H1 (cell line): ENCODE results near the gene RAP1GDS1. TPM values are rescaled to one million over a fixed set of nuclear protein-coding genes. Genes with fewer than 3 reads are reported as not detected.

Source experiments
- CTCF ChIA-PET: fragments of 300-600 bp; sonication (Branson Sonifier 250); formaldehyde crosslinking; loops from one replicate; lab custom pipeline; 2021; ENCODE audit not compliant: partially characterized antibody; lab: Charles Lee
- POLR2A ChIA-PET: fragments of 300-600 bp; sonication (Branson Sonifier 250); formaldehyde crosslinking; loops from one replicate; lab custom pipeline; 2021; ENCODE audit warnings: inconsistent platforms; ENCODE audit not compliant: partially characterized antibody; lab: Charles Lee
- DNase-seq, 2 experiments: peaks; one replicate each; pipeline versions ENCODE4 v3.0.0 to v3.0.0-alpha.2; 2010 to 2022; ENCODE audit warnings: low spot score in 2 of 2, low read depth in 1 of 2, mixed read lengths in 1 of 2
- FAIRE-seq: peaks from 2 replicates; lab custom pipeline; 2011; peaks lifted over from hg19 to GRCh38; lab: Jason Lieb, UNC
- H2AFZ ChIP-seq: 2 replicates; pipeline ENCODE4 v1.8.1; 2012; ENCODE audit warnings: low read length, inconsistent platforms
- H2AK5ac ChIP-seq: 2 replicates; pipeline ENCODE4 v1.6.1; 2013; ENCODE audit warnings: low read depth, low read length
- H2BK120ac ChIP-seq: replicated peaks from 2 replicates; pipeline ENCODE3; 2013; ENCODE audit warnings: low read depth, low read length, inconsistent platforms
- H2BK12ac ChIP-seq: 2 replicates; pipeline ENCODE4 v1.6.1; 2013; ENCODE audit warnings: low read depth, low read length
- H2BK15ac ChIP-seq: 2 replicates; pipeline ENCODE4 v1.6.1; 2013; ENCODE audit warnings: low read length
- H2BK20ac ChIP-seq: 2 replicates; pipeline ENCODE4 v1.6.1; 2013; ENCODE audit warnings: low read length
- H2BK5ac ChIP-seq: 2 replicates; pipeline ENCODE4 v1.6.1; 2013; ENCODE audit warnings: low read depth, low read length
- H3K14ac ChIP-seq: 2 replicates; pipeline ENCODE4 v1.6.1; 2013; ENCODE audit warnings: inconsistent platforms; ENCODE audit not compliant: insufficient read length
- H3K18ac ChIP-seq: 2 replicates; pipeline ENCODE4 v1.6.1; 2013; ENCODE audit warnings: low read length; ENCODE audit errors: extremely low read depth
- H3K23ac ChIP-seq: 2 replicates; pipeline ENCODE4 v1.6.1; 2013; ENCODE audit warnings: inconsistent platforms; ENCODE audit not compliant: insufficient read length
- H3K23me2 ChIP-seq: 2 replicates; pipeline ENCODE4 v1.6.1; 2013; ENCODE audit warnings: low read depth, low read length
- H3K27ac ChIP-seq: 2 replicates; pipeline ENCODE4 v1.6.1; 2011; ENCODE audit warnings: low read depth, low read length, inconsistent platforms
- H3K27me3 ChIP-seq, 4 experiments: replicated peaks in 1 of 4; 1 replicate in 1 of 4; 2 replicates in 3 of 4; pipeline versions ENCODE4 v1.6.1 to v1.8.1; 2011 to 2013; ENCODE audit warnings: low read length in 3 of 4, mild to moderate bottlenecking in 3 of 4, inconsistent platforms in 2 of 4, mixed read lengths in 2 of 4, moderate library complexity in 1 of 4; ENCODE audit not compliant: control insufficient read depth in 3 of 4, insufficient read depth in 3 of 4; ENCODE audit errors: extremely low read depth in 1 of 4
- H3K36me3 ChIP-seq, 4 experiments: 2 replicates each; pipeline versions ENCODE4 v1.6.1 to v1.8.1; 2011 to 2013; ENCODE audit warnings: mild to moderate bottlenecking in 4 of 4, low read length in 3 of 4, moderate library complexity in 2 of 4, control low read depth in 1 of 4, inconsistent platforms in 1 of 4; ENCODE audit not compliant: insufficient read depth in 4 of 4, control insufficient read depth in 2 of 4
- H3K4ac ChIP-seq: replicated peaks from 2 replicates; pipeline ENCODE3; 2013; ENCODE audit warnings: low read length, low read depth, mixed read lengths, inconsistent platforms; ENCODE audit not compliant: insufficient read length
- H3K4me1 ChIP-seq, 4 experiments: replicated peaks in 1 of 4; 1 replicate in 1 of 4; 2 replicates in 3 of 4; pipeline versions ENCODE4 v1.6.1 to v1.8.1; 2011 to 2013; ENCODE audit warnings: low read length in 3 of 4, inconsistent platforms in 2 of 4, mixed read lengths in 1 of 4; ENCODE audit not compliant: insufficient read depth in 4 of 4, control insufficient read depth in 3 of 4
- H3K4me2 ChIP-seq, 2 experiments: 2 replicates each; pipeline versions ENCODE4 v1.6.1 to v1.8.1; 2011 to 2013; ENCODE audit warnings: low read depth in 2 of 2, low read length in 2 of 2, control low read depth in 1 of 2, inconsistent platforms in 1 of 2, mild to moderate bottlenecking in 1 of 2; ENCODE audit not compliant: insufficient read depth in 1 of 2
- H3K4me3 ChIP-seq, 4 experiments: fragments of 200-600, 300-600 bp in 1 of 4; sonication (generic), shearing (Covaris generic), sonication (Bioruptor Twin) in 1 of 4; 2 replicates each; pipeline versions ENCODE4 v1.5.1 to v1.8.1; 2011 to 2016; ENCODE audit warnings: low read length in 4 of 4, low read depth in 3 of 4, control low read depth in 2 of 4, inconsistent platforms in 2 of 4, mild to moderate bottlenecking in 2 of 4, mixed read lengths in 1 of 4, moderate library complexity in 1 of 4; ENCODE audit not compliant: insufficient read depth in 2 of 4; ENCODE audit errors: extremely low read depth in 1 of 4
- H3K56ac ChIP-seq: replicated peaks from 2 replicates; pipeline ENCODE3; 2013; ENCODE audit warnings: low read depth, mild to moderate bottlenecking, mixed read lengths, low read length, inconsistent platforms; ENCODE audit not compliant: insufficient read length
- H3K79me1 ChIP-seq: 2 replicates; pipeline ENCODE4 v1.6.1; 2013; ENCODE audit warnings: low read depth, low read length, control low read depth
- H3K79me2 ChIP-seq, 2 experiments: 2 replicates each; pipeline versions ENCODE4 v1.6.1 to v1.8.1; 2012 to 2013; ENCODE audit warnings: low read length in 2 of 2, mild to moderate bottlenecking in 2 of 2, inconsistent platforms in 1 of 2; ENCODE audit not compliant: insufficient read depth in 2 of 2, control insufficient read depth in 1 of 2
- H3K9ac ChIP-seq, 4 experiments: replicated peaks in 1 of 4; 1 replicate in 1 of 4; 2 replicates in 3 of 4; pipeline versions ENCODE4 v1.6.1 to v1.8.1; 2011 to 2013; ENCODE audit warnings: low read depth in 3 of 4, low read length in 3 of 4, control low read depth in 2 of 4, mild to moderate bottlenecking in 2 of 4, moderate library complexity in 2 of 4, inconsistent platforms in 1 of 4; ENCODE audit errors: extremely low read depth in 1 of 4
- H3K9me3 ChIP-seq, 2 experiments: 2 replicates each; pipeline versions ENCODE4 v1.6.1 to v1.8.1; 2012 to 2013; ENCODE audit warnings: mild to moderate bottlenecking in 2 of 2, moderate library complexity in 2 of 2, control low read depth in 1 of 2, inconsistent platforms in 1 of 2, low read depth in 1 of 2, low read length in 1 of 2, mixed read lengths in 1 of 2; ENCODE audit not compliant: insufficient read depth in 2 of 2
- H4K20me1 ChIP-seq, 2 experiments: replicated peaks in 1 of 2; 2 replicates each; pipeline versions ENCODE3 to v1.8.1; 2011 to 2013; ENCODE audit warnings: inconsistent platforms in 2 of 2, low read length in 2 of 2, mild to moderate bottlenecking in 1 of 2; ENCODE audit not compliant: insufficient read depth in 2 of 2, control insufficient read depth in 1 of 2
- H4K5ac ChIP-seq: 2 replicates; pipeline ENCODE4 v1.6.1; 2013; ENCODE audit warnings: low read length, low read depth, mixed read lengths, inconsistent platforms; ENCODE audit not compliant: insufficient read length
- H4K8ac ChIP-seq: 2 replicates; pipeline ENCODE4 v1.8.0; 2013; ENCODE audit warnings: mild to moderate bottlenecking, moderate library complexity, low read length, inconsistent platforms; ENCODE audit not compliant: insufficient read depth; ENCODE audit errors: extremely low read depth
- H4K91ac ChIP-seq: replicated peaks from 2 replicates; pipeline ENCODE3; 2013; ENCODE audit warnings: low read length, mixed read lengths, inconsistent platforms; ENCODE audit not compliant: insufficient read length
- BCL11A ChIP-seq, 2 experiments: IDR thresholded peaks; one replicate each; pipeline ENCODE4 v1.6.1; 2011; ENCODE audit warnings: low read depth in 2 of 2, low read length in 2 of 2, mild to moderate bottlenecking in 2 of 2
- CTBP2 ChIP-seq: IDR thresholded peaks from 2 replicates; pipeline ENCODE4 v1.7.0; 2011; ENCODE audit warnings: borderline replicate concordance, mild to moderate bottlenecking, moderate library complexity, mixed read lengths, low read length; ENCODE audit not compliant: insufficient read depth, insufficient read length
- RNF2 ChIP-seq: fragments of 200-900, 300-1000 bp; sonication (generic); IDR thresholded peaks from 2 replicates; pipeline ENCODE4 v1.7.1; 2016; ENCODE audit warnings: borderline replicate concordance, low read depth, mild to moderate bottlenecking, antibody characterized with exemption, low read length; ENCODE audit not compliant: poor library complexity, severe bottlenecking; ENCODE audit errors: missing control alignments
- WGBS, 2 experiments: shearing (Covaris generic) in 1 of 2; methylation state at CpG; one replicate each; pipeline versions ENCODE4 v1.1.6 to v1.1.7; 2013 to 2015; ENCODE audit warnings: low lambda C conversion rate in 2 of 2, mixed read lengths in 2 of 2, inconsistent platforms in 1 of 2, low coverage in 1 of 2, missing lambda C conversion rate in 1 of 2; ENCODE audit not compliant: insufficient replicate concordance in 2 of 2, insufficient coverage in 1 of 2, insufficient read length in 1 of 2; ENCODE audit errors: extremely low coverage in 1 of 2, missing lambda C conversion rate in 1 of 2; 5-methylcytosine and 5-hydroxymethylcytosine counted together
- polyA plus RNA-seq, 7 experiments: library from polyadenylated mRNA; depleted of rRNA in 3 of 7; stranded (reverse) in 5 of 7; unstranded in 2 of 7; fragments of >200 nt in 5 of 7; fragments of 200-250 nt in 2 of 7; gene quantifications; 1 replicate in 5 of 7; 2 replicates in 1 of 7; 4 replicates in 1 of 7; pipeline versions ENCODE4 v1.2.1 to v1.2.3, GENCODE V29; 2011 to 2013; ENCODE audit warnings: missing spikeins in 2 of 7, mixed read lengths in 2 of 7
- total RNA-seq: library from RNA; stranded (reverse); fragmentation: NEBNext Ultra II Directional; extraction: Animal tissue kit (Norgen Biotek cat#: 25700); gene quantifications from 2 replicates; pipeline ENCODE4 v1.2.1, GENCODE V29; 2021

The RAP1GDS1 gene
- total and polyA plus RNA-seq, 2 of the 8 experiments (the other 6 are each of a cell fraction or from before 2014, with no cell fraction given) = 12.8 to 31.9 TPM

DNA sequence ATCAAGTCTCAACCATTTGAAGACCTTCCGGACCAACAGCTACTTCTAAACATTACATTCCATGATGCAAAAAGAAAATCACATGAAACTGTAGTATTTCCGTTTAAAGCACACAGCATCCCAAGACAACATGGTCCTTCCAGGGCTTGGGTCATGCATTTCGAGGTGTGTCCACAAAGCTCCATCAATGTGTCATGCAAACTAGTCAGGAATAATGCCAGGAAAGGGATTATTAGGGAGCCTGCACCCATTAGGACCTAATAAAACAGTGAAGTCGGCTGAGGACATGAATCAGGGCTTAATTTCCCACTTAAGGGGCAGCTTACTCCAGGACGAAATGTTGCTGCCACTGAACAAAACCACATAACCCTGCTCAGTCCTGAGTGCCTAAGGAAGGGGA is 219.4 kb downstream of the RAP1GDS1 start:
- no peak overlapping the region for H2BK12ac ChIP-seq
- H4K20me1 ChIP-seq = no peaks in the 10 kb centered on the region
- H3K4me2 ChIP-seq = no peak overlapping the region
- H3K23ac ChIP-seq = no peak overlapping the region
- peaks cover 0 to 3% (median 0%) of the 10 kb centered on the region in 4 experiments; a peak in 2 of 7 replicates for H3K4me1 ChIP-seq
- H2BK5ac ChIP-seq = no peak overlapping the region
- H3K27me3 ChIP-seq = no peaks in the 10 kb centered on the region
- no peak overlapping the region for H2BK15ac ChIP-seq
- WGBS, 2 experiments = 92% methylated on average over 5 of the region's 5 CpGs; no CpG with 5 or more reads in 1 of the 2 experiments
- no peak overlapping the region for H3K27ac ChIP-seq
- no peaks in the 10 kb centered on the region for H3K23me2 ChIP-seq
- no peaks in the 10 kb centered on the region for H3K79me2 ChIP-seq
- H2BK120ac ChIP-seq = no peak overlapping the region
- ChIA-PET POLR2A (no interaction called here), CTCF (interaction anchor here (2.0 to 3.1 kb wide), 3 partner anchors 13 to 29 kb away, joined by 4 to 13 read pairs (median 12); no protein-coding TSS in a partner anchor)
- H3K4me3 ChIP-seq = no peak overlapping the region
- no peak for TF ChIP-seq RNF2
- no peak for TF ChIP-seq BCL11A (IDR thresholded peaks at IDR 0.05; ENCODE audit: low read depth in 2 of 2, low read length in 2 of 2)
- no peak for TF ChIP-seq CTBP2
- H3K36me3 ChIP-seq = no peaks in the 10 kb centered on the region; a peak in 1 of 8 replicates
- no peak overlapping the region for H3K4ac ChIP-seq
- no peak for FAIRE-seq
- H3K56ac ChIP-seq = no peak overlapping the region
- H3K9me3 ChIP-seq = no peaks in the 10 kb centered on the region
- no peak overlapping the region for H3K9ac ChIP-seq
- H3K18ac ChIP-seq = no peak overlapping the region
- H4K8ac ChIP-seq = no peak overlapping the region
- no peak overlapping the region for H4K5ac ChIP-seq
- no peak overlapping the region for H3K14ac ChIP-seq
- no peak for DNase-seq
- H2AFZ ChIP-seq = no peak overlapping the region
- H2AK5ac ChIP-seq = no peak overlapping the region
- H3K79me1 ChIP-seq = no peaks in the 10 kb centered on the region
- H2BK20ac ChIP-seq = no peak overlapping the region
- no peak overlapping the region for H4K91ac ChIP-seq
